HepG2 (cell line): ENCODE data around the gene SPACA9. TPM values are rescaled to one million over a fixed set of nuclear protein-coding genes. Genes with fewer than 3 reads are reported as not detected.

Experiments
- ATAC-seq: fragments of 200-7000 bp; cut with Tn5 transposase; 3 replicates; pipeline ENCODE4 v1.9.1; 2020; ENCODE audit warnings: mild to moderate bottlenecking, moderate library complexity
- BruUV-seq: library from RNA; stranded (reverse); fragments of 400-500 nt; replicated peaks from 2 replicates; lab custom pipeline; 2021; lab: Mats Ljungman, UMichigan
- CTCF ChIA-PET: fragments of 300-600 bp; formaldehyde crosslinking; extraction: SDS; loops from one replicate; lab custom pipeline; 2021; ENCODE audit warnings: low total read pairs, inconsistent platforms, low intra/inter-chr PET ratio; lab: Yijun Ruan, JAX
- POLR2A ChIA-PET: fragments of 350-600 bp; sonication (Branson Sonifier 250); formaldehyde crosslinking; loops from one replicate; lab custom pipeline; 2020; ENCODE audit warnings: antibody characterized with exemption, inconsistent platforms; lab: Yijun Ruan, JAX
- DNase-seq: peaks from one replicate; pipeline ENCODE4 v3.0.0-alpha.2; 2015; ENCODE audit warnings: low spot score
- FAIRE-seq: peaks from 3 replicates; lab custom pipeline; 2011; peaks lifted over from hg19 to GRCh38; lab: Jason Lieb, UNC
- H2AFZ ChIP-seq: one replicate; pipeline ENCODE4 v1.6.1; 2011; ENCODE audit warnings: low read length, inconsistent platforms
- H3K27ac ChIP-seq: fragments of 300-600 bp; 3 replicates; pipeline ENCODE4 v1.8.0; 2011; ENCODE audit warnings: mixed run types, mild to moderate bottlenecking, mixed read lengths, low read length, inconsistent platforms; ENCODE audit not compliant: insufficient read depth; ENCODE audit errors: extremely low read length
- H3K27me3 ChIP-seq, 2 experiments: fragments of 200-600 bp in 1 of 2; 2 replicates in 1 of 2; 3 replicates in 1 of 2; pipeline versions ENCODE4 v1.6.0 to v1.8.0; 2011; ENCODE audit warnings: low read length in 2 of 2, mild to moderate bottlenecking in 2 of 2, moderate library complexity in 2 of 2, inconsistent platforms in 1 of 2; ENCODE audit not compliant: insufficient read depth in 2 of 2, control insufficient read depth in 1 of 2
- H3K36me3 ChIP-seq, 2 experiments: fragments of 200-600 bp in 1 of 2; replicated peaks in 1 of 2; 2 replicates in 1 of 2; 3 replicates in 1 of 2; pipeline versions ENCODE4 v1.5.1 to v1.8.0; 2011; ENCODE audit warnings: low read length in 2 of 2, inconsistent platforms in 1 of 2; ENCODE audit not compliant: insufficient read depth in 2 of 2, control insufficient read depth in 1 of 2
- H3K4me1 ChIP-seq: 2 replicates; pipeline ENCODE4 v1.5.1; 2012; ENCODE audit warnings: low read length, inconsistent platforms; ENCODE audit not compliant: insufficient read depth
- H3K4me2 ChIP-seq: 2 replicates; pipeline ENCODE4 v1.6.0; 2011; ENCODE audit warnings: low read depth, low read length, inconsistent platforms
- H3K4me3 ChIP-seq, 3 experiments: fragments of 200-600 bp in 1 of 3; sonication (generic), shearing (Covaris generic) in 1 of 3; replicated peaks in 1 of 3; 2 replicates each; pipeline ENCODE4 v1.5.1; 2011 to 2016; ENCODE audit warnings: low read length in 3 of 3, inconsistent platforms in 2 of 3, low read depth in 2 of 3, mild to moderate bottlenecking in 2 of 3, control low read depth in 1 of 3, mixed read lengths in 1 of 3; ENCODE audit not compliant: insufficient read depth in 1 of 3
- H3K79me2 ChIP-seq: one replicate; pipeline ENCODE4 v1.6.1; 2011; ENCODE audit warnings: low read length, inconsistent platforms; ENCODE audit not compliant: insufficient read depth
- H3K9ac ChIP-seq: 2 replicates; pipeline ENCODE4 v1.6.0; 2011; ENCODE audit warnings: mild to moderate bottlenecking, low read depth, low read length, inconsistent platforms; ENCODE audit not compliant: insufficient read depth
- H3K9me3 ChIP-seq: 2 replicates; pipeline ENCODE4 v1.5.1; 2012; ENCODE audit warnings: mild to moderate bottlenecking, low read length
- H4K20me1 ChIP-seq: 2 replicates; pipeline ENCODE4 v1.6.0; 2011; ENCODE audit warnings: inconsistent platforms, mild to moderate bottlenecking, low read length, moderate library complexity; ENCODE audit not compliant: insufficient read depth
- AFF4 ChIP-seq: sonication (generic); formaldehyde crosslinking; IDR thresholded peaks from 2 replicates; pipeline ENCODE4 v1.4.0; 2020; ENCODE audit warnings: missing genetic modification reagents
- ARNT2 ChIP-seq: sonication (generic); formaldehyde crosslinking; IDR thresholded peaks from 2 replicates; pipeline ENCODE4 v1.8.0; 2022; ENCODE audit warnings: mild to moderate bottlenecking, low read depth, missing genetic modification reagents, moderate library complexity
- JARID2 ChIP-seq: sonication (generic); formaldehyde crosslinking; IDR thresholded peaks from 2 replicates; pipeline ENCODE4 v1.8.1; 2023; ENCODE audit warnings: missing genetic modification reagents, inconsistent platforms; ENCODE audit not compliant: insufficient replicate concordance
- MLLT10 ChIP-seq: sonication (generic); formaldehyde crosslinking; IDR thresholded peaks from 2 replicates; pipeline ENCODE4 v1.4.0; 2020; ENCODE audit warnings: missing genetic modification reagents
- RARA ChIP-seq: IDR thresholded peaks from 2 replicates; pipeline ENCODE4 v1.6.1; 2016; ENCODE audit warnings: missing genetic modification reagents, missing compliant biosample characterization
- SIN3A ChIP-seq: IDR thresholded peaks from 2 replicates; pipeline ENCODE4 v1.6.1; 2011; ENCODE audit warnings: low read depth, mild to moderate bottlenecking, control low read depth, low read length, borderline replicate concordance
- STAG1 ChIP-seq: sonication (generic); formaldehyde crosslinking; IDR thresholded peaks from 2 replicates; pipeline ENCODE4 v1.4.0; 2020; ENCODE audit warnings: missing genetic modification reagents
- TCF12 ChIP-seq, 2 experiments: fragments of 450-650 bp in 1 of 2; sonication (generic) in 1 of 2; formaldehyde crosslinking in 1 of 2; IDR thresholded peaks; 2 replicates each; pipeline versions ENCODE4 v1.6.1 to v1.8.0; 2017 to 2022; ENCODE audit warnings: antibody characterized with exemption in 1 of 2, mild to moderate bottlenecking in 1 of 2, missing genetic modification reagents in 1 of 2, moderate library complexity in 1 of 2
- ZBED4 ChIP-seq: sonication (generic); formaldehyde crosslinking; IDR thresholded peaks from 2 replicates; pipeline ENCODE4 v1.4.0; 2020; ENCODE audit warnings: missing genetic modification reagents, borderline replicate concordance
- ZNF292 ChIP-seq: sonication (generic); formaldehyde crosslinking; IDR thresholded peaks from 2 replicates; pipeline ENCODE4 v1.8.1; 2022; ENCODE audit warnings: mild to moderate bottlenecking, low read depth, missing genetic modification reagents, borderline replicate concordance
- ZNF34 ChIP-seq: sonication (generic); formaldehyde crosslinking; IDR thresholded peaks from 2 replicates; pipeline ENCODE4 v1.4.0; 2020; ENCODE audit warnings: mild to moderate bottlenecking, missing genetic modification reagents, borderline replicate concordance
- WGBS: methylation state at CpG from one replicate; pipeline ENCODE4 v1.1.6; 2017; ENCODE audit warnings: low lambda C conversion rate; 5-methylcytosine and 5-hydroxymethylcytosine counted together
- in situ Hi-C: cut with HindIII; loops from 2 replicates; pipeline ENCODE4 v1.10.0; 2017; ENCODE audit warnings: low pct_unique_long_range_greater_than_20kb; ENCODE audit not compliant: extremely low pct_ligation_motif_present
- intact Hi-C: fragments of 100-400 bp; cut with micrococcal nuclease; formaldehyde crosslinking; loops from one replicate; pipeline ENCODE4 v1.10.0; 2022; ENCODE audit not compliant: unreplicated experiment
- polyA plus RNA-seq, 8 experiments: library from polyadenylated mRNA; depleted of rRNA in 3 of 8; stranded (reverse) in 7 of 8; unstranded in 1 of 8; fragments of >200 nt; fragmentation: Illumina TruSeq in 4 of 8; extraction: Trizol in 4 of 8; gene quantifications; 2 replicates each; pipeline versions ENCODE4 v1.2.1 to v1.2.3, GENCODE V29; 2011 to 2016; ENCODE audit warnings: low read depth in 4 of 8, missing spikeins in 1 of 8, mixed read lengths in 1 of 8; ENCODE audit not compliant: insufficient read depth in 1 of 8
- total RNA-seq, 5 experiments: library from RNA; depleted of rRNA; stranded (reverse); fragments of >200 nt; fragmentation: Illumina TruSeq; extraction: Trizol; gene quantifications; 2 replicates each; pipeline ENCODE4 v1.2.3, GENCODE V29; 2016; ENCODE audit warnings: low read depth in 1 of 5
- TF ChIP-seq, protein P1 (sequence below): sonication (generic); formaldehyde crosslinking; IDR thresholded peaks from 2 replicates; pipeline ENCODE4 v1.8.0; 2022; ENCODE audit warnings: mild to moderate bottlenecking, missing genetic modification reagents; ENCODE audit not compliant: insufficient replicate concordance

Gene SPACA9
- total and polyA plus RNA-seq, 2 of the 13 experiments (the other 11 are each of a cell fraction or from before 2014, with no cell fraction given) = 0.15 to 0.38 TPM

- 78% methylated on average over 2 of the region's 2 CpGs for WGBS
- DNase-seq (no peak), FAIRE-seq (no peak), ATAC-seq (no peak)
- Histone ChIP-seq H2AFZ (no peak overlapping the region), H3K4me1 (no peaks in the 10 kb centered on the region), H3K4me2 (no peak overlapping the region), H3K36me3 (peaks cover 9 to 44% of the 10 kb centered on the region in 2 experiments; a peak in 4 of 5 replicates), H4K20me1 (0 out of 2 replicates have a peak, but pooled peaks cover 4% of the 10 kb centered on the region), H3K9ac (no peak overlapping the region), H3K27me3 (no peaks in the 10 kb centered on the region), H3K27ac (no peak overlapping the region), H3K9me3 (no peaks in the 10 kb centered on the region), H3K79me2 (no peaks in the 10 kb centered on the region), H3K4me3 (no peak overlapping the region)
- POLR2A ChIA-PET = interaction anchor here (0.7 kb wide), 1 partner anchor 35 kb away, joined by 3 read pairs; no protein-coding TSS in a partner anchor
- intact Hi-C loops (no loop called here), in situ Hi-C loops (no loop called here)
- BruUV-seq = no TSS peak
- CTCF ChIA-PET = no interaction called here
- TF ChIP-seq ARNT2 (CRISPR knock-in tag) = no peak
- TF ChIP-seq STAG1 (CRISPR knock-in tag) = no peak
- TF ChIP-seq ZNF292 (CRISPR knock-in tag) = no peak
- TF ChIP-seq MLLT10 (CRISPR knock-in tag) = no peak
- TF ChIP-seq ZNF34 = no peak
- TF ChIP-seq ZBED4 (CRISPR knock-in tag) = no peak
- TF ChIP-seq TCF12 (IDR thresholded peaks at IDR 0.05) = no peak
- no peak for TF ChIP-seq TCF12 (CRISPR knock-in tag; IDR thresholded peaks at IDR 0.05)
- TF ChIP-seq RARA (CRISPR knock-in tag) = no peak
- TF ChIP-seq, protein P1, sequence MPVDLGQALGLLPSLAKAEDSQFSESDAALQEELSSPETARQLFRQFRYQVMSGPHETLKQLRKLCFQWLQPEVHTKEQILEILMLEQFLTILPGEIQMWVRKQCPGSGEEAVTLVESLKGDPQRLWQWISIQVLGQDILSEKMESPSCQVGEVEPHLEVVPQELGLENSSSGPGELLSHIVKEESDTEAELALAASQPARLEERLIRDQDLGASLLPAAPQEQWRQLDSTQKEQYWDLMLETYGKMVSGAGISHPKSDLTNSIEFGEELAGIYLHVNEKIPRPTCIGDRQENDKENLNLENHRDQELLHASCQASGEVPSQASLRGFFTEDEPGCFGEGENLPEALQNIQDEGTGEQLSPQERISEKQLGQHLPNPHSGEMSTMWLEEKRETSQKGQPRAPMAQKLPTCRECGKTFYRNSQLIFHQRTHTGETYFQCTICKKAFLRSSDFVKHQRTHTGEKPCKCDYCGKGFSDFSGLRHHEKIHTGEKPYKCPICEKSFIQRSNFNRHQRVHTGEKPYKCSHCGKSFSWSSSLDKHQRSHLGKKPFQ (CRISPR knock-in tag) = no peak
- TF ChIP-seq SIN3A = no peak
- TF ChIP-seq AFF4 (CRISPR knock-in tag) = no peak
- no peak for TF ChIP-seq JARID2 (CRISPR knock-in tag)
Measured at GRCh38 chr9:132909311-132909710, 30.6 kb downstream of the SPACA9 start.
